ENCODE results near the gene ETV6.

Gene ETV6

DNA sequence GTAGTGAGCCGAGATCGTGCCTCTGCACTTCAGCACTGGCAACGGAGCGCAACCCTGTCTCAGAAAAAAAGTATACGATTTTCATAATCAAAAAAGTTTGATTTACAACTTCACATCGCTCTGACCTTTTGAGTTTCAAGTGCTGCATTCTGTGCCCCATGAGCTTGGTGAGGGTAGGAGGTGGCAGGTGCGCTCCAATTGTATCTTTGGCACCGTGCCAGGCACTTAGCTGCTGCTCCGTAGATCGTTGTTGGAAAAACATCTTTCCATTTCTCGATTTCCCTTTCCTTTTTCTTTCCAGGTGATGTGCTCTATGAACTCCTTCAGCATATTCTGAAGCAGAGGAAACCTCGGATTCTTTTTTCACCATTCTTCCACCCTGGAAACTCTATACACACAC, 203.7 kb downstream of the ETV6 start:
- H3K27ac ChIP-seq, result no peak overlapping the region

DNA sequence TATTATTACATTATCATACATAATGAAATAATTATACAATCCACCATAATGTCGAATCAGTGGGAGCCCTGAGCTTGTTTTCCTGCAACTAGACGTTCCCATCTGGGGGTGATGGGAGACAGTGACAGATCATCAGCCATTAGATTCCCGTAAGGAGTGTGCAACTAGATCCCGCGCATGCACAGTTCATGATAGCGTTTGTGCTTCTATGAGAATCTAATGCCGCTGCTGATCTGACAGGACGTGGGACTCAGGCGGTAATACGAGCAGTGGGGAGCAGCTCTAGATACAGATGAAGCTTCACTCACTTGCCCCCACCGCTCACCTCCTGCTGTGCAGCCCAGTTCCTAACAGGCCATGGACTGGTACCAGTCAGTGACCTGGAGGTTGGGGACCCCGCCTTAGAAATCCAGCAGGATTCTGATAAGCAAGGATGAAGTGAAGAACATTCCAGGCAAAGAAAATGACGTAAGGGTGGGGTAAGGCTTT, 204.6 kb downstream of the ETV6 start:
- TF ChIP-seq, protein P1, sequence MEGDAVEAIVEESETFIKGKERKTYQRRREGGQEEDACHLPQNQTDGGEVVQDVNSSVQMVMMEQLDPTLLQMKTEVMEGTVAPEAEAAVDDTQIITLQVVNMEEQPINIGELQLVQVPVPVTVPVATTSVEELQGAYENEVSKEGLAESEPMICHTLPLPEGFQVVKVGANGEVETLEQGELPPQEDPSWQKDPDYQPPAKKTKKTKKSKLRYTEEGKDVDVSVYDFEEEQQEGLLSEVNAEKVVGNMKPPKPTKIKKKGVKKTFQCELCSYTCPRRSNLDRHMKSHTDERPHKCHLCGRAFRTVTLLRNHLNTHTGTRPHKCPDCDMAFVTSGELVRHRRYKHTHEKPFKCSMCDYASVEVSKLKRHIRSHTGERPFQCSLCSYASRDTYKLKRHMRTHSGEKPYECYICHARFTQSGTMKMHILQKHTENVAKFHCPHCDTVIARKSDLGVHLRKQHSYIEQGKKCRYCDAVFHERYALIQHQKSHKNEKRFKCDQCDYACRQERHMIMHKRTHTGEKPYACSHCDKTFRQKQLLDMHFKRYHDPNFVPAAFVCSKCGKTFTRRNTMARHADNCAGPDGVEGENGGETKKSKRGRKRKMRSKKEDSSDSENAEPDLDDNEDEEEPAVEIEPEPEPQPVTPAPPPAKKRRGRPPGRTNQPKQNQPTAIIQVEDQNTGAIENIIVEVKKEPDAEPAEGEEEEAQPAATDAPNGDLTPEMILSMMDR (conservative IDR thresholded peaks at IDR 0.05), result no peak
- H3K27ac ChIP-seq, result no peak overlapping the region

More for the DNA sequence above, 203.7 kb downstream of the ETV6 start:
- TF ChIP-seq, protein P1 (conservative IDR thresholded peaks at IDR 0.05), result no peak

DNA sequence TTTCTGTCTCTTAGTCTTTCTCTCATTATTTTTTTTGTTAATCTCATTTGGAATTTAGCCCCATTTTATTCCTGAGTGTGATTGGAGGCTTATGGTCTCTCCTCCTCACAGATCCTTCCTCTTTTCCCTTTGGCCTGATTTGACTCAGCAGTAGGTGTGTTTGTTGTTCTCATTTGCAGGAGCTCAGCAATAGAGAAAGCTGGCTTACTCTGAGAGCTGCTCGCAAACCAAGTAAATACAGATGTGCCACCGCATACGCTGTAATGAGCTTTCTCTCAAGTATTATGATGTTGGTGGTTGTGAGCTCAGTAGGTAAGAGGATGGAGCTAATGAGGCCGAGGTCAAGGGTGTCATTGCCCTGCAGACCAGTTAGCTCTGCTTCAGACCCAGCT, 206.5 kb downstream of the ETV6 start:
- TF ChIP-seq, protein P1 (conservative IDR thresholded peaks at IDR 0.05), result no peak
- no peak overlapping the region; the same call in 1 of the 2 replicates for H3K27ac ChIP-seq

DNA sequence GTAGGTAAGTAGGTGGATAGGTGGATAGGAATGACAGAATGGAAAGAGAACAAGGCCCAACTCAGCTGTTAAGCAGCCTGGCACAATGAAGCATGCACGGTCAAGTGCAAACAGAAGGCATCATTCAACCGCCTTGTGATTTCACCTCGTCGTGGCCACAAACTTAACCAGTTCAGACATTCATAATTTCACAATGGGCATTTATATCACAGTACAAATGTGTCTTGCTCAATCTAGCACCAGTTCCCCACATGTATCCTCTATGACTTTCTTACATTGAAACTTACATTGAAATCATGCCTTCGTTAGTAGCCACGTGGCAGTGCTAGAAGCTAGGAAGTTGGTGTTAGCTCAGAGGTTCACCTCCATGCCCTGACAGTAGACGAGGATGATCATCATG, 207.5 kb downstream of the ETV6 start:
- TF ChIP-seq, protein P1 (conservative IDR thresholded peaks at IDR 0.05), result no peak
- no peak overlapping the region for H3K27ac ChIP-seq

DNA sequence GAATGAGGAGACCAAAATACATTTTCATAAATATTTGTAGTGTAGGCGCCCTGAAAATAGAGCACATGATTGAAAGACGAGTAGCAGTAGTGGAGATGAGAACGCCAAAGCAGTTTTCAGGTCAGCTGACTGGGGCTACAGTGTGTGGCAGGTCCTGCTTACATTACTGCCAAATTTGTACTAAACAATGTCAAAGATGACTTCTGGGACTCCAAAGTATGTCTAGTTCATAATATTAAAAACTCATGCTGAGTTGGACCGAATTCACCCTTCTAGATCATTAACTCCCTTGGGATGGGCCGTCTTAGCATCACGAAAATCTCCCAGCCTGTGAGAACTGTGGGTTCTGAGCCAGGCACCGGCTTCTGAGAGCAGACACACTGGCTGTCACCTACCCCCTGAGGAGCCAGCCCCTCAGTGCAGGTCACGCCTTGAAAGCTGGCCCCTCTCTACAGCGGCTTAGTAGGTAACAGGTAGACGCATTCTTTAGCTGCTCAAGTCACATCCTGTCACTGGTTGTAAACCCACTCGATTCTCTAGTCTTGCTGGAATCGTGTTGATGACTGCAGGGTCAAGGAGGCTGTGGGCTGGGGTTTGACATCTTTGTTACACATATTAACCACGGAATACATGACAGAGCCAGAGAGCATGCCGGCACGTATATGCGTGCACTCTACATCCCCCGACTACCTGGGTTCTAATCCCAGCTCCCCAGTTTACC, 210.4 kb downstream of the ETV6 start:
- TF ChIP-seq, protein P1 (conservative IDR thresholded peaks at IDR 0.05), result no peak
- H3K27ac ChIP-seq, result no peak overlapping the region

DNA sequence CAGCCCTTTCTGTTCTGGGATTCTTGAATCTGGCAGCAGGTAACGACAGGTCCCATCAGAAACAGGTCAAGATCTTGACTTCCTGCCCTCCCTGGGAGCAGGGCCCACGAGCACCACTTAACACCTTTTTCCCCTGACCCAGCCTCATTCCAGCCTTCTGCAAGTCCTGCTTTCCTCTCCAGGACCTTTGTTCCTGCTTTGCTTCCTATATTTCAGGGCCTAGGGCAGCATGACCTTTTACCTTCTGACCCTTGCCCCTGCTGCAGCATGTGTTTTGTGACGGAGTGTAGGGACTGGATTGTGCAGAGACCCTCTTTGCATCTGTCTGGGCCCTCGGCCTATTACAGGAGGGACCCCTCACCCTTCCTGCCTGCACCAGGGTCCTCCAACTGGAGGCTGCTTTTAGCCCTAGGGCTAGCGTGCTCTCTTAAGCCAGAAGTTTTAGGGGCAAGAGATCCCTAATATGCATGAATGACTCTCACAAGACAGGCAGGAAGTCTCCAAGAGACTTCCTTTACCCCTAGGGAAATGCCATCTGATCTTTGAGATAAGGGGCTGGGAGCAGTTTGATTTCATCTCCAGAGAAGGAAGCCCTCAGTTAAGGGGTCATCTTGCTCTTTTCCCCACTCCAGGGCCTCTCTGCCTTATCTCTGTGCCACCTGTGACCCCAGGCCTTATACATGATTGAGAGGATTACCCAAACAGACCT, 211.8 kb downstream of the ETV6 start:
- TF ChIP-seq, protein P1 (conservative IDR thresholded peaks at IDR 0.05), result no peak
- no peak overlapping the region for H3K27ac ChIP-seq

DNA sequence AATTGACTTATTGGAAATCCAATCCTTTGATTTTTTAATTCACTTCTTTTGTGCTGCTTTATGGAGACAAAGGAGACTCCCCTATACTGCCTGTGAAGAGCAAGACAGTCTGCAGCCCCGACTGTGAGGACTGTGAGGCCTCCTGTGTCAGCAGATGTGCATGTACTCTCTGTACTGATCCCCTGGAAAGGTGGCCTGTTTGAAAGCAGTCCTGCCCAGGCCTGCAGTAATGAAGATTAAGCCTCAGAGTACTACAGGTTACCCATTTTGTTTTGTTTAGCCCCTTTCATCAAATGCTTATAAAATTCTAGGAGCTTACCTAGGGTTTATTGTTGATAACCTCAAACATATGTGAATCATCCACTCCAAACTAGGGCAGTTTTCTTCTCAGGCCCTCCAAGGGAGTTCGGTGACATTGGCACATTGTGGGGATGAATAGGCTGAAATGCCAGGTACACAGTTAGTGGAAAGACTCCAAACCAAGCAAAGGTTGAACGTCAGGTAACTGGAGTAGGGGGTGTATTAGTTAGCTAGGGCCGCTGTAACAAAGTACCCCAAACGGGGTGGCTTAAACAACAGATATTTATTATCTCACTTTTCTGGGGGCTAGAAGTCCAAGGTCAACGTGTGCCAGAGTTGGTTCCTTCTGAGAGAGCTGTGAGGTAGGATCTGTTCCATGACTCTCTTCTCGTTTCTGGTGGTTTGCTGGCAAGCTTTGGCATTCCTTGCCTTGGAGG, 212.6 kb downstream of the ETV6 start:
- H3K27ac ChIP-seq, result no peak overlapping the region
- TF ChIP-seq, protein P1 (conservative IDR thresholded peaks at IDR 0.05), result no peak
